Stimulated activated CD8-positive, alpha-beta memory T cell treated with anti-CD3 and anti-CD28 coated beads, Interleukin-7, amount 100 ng/mL, for 24 hours (primary cell): ENCODE results near the gene SEMG2.

ENCODE experiments used
- DNase-seq: peaks from one replicate; pipeline ENCODE4 v3.0.0-alpha.2; 2020; ENCODE audit warnings: low read depth

SEMG2 gene, protein sequence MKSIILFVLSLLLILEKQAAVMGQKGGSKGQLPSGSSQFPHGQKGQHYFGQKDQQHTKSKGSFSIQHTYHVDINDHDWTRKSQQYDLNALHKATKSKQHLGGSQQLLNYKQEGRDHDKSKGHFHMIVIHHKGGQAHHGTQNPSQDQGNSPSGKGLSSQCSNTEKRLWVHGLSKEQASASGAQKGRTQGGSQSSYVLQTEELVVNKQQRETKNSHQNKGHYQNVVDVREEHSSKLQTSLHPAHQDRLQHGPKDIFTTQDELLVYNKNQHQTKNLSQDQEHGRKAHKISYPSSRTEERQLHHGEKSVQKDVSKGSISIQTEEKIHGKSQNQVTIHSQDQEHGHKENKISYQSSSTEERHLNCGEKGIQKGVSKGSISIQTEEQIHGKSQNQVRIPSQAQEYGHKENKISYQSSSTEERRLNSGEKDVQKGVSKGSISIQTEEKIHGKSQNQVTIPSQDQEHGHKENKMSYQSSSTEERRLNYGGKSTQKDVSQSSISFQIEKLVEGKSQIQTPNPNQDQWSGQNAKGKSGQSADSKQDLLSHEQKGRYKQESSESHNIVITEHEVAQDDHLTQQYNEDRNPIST

GRCh38 chr20:45221076-45221475 lies at the start of gene SEMG2:
SEMG2 (plus strand) TSS chr20:45221373; CDS start chr20:45221390, 17 bp downstream.
- no peak for DNase-seq

DNA sequence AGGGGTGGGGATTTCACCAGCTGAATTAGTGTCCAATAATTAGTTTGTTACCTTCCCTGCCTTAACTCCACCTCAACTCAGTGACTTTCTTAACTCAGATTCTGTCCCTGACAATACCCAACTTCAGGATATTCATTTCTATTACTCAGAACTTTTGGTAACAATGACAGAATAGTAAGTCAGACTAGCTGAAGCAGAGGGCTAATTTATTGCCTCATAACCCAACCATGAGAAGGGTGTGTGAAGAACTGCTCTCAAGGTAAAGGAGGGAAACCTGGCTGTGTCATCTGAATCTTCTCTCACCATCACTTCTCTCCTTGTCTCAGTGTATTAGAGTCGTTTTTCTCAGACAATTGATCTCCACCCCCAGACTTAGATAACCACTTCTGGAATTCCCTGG lies 47.7 kb upstream of the SEMG2 start:
- no peak for DNase-seq

DNA sequence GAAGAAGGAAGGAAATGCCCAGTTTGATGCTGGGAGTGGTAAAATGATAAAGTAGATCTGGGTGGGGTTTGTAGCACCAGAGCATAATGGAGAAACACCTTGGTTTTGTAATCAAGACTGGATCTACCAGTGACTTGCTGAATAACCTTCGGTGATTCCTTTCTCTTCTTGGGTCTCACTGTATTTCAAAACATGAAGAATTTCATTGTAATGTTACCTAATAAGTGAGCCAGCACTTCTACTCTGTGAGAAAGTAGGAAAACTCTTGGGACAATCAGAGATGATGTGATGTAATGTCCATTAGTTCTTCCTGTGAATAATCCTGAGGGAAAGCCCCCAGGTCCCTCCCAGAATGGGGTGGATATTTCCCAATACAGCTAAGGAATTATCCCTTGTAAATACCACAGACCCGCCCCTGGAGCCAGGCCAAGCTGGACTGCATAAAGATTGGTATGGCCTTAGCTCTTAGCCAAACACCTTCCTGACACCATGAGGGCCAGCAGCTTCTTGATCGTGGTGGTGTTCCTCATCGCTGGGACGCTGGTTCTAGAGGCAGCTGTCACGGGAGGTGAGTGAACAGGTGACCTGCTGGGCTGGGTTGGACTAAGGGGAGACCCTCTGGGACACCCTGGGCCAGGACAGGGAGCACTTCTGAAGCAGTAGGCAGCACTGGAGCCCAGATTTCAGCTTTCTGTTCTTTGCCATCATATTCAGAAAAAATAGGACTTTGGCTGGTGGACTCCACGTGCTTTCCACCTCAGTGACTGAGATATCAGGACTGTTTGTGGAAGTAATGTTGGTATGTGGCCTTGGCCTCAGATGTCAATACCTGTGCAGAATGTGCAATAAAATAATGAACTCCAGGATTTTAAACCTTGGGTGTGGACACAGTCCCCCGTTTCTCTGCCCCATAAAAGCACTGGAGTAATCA lies 46.5 kb upstream of the SEMG2 start, which contains the start of gene PI3:
Gene PI3 (plus strand): TSS at position 469 of the 931 bp plus-strand sequence. CDS start 21 bp downstream, at position 490.
- no peak for DNase-seq

DNA sequence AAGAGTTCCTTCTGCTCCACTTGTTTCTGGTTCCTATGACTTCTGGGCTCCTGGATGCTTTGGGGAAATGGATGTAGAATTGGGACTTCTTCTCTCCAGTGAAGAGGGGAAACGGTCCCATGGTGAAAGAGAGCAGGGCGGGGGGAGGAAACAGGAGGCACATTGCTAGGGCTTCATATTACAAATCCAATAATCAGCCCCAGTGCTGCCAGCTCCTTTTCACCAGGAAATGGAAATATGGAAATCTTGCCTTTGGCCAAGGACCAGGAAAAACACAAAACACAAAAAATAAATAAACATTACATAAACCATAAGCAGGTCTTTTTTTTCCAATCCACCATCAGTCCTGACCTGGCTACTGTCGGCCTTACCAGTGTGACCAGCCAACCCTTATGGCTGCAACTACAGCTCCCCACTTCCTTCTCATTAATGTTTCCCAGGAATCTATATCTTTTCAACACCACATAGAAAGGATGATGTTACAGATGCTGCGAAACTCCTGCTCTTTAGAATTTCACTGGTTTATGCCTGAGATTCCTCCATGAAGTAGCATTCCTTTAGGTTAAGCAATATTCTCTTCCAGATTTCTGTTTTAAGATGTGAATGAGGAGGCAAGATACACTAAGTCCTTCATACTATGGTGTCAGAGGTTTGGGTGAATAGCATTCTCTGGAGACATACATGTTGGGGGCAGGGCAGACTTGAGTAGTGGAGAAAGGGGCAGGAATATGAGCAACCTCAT lies 44.5 kb upstream of the SEMG2 start:
- no peak for DNase-seq

DNA sequence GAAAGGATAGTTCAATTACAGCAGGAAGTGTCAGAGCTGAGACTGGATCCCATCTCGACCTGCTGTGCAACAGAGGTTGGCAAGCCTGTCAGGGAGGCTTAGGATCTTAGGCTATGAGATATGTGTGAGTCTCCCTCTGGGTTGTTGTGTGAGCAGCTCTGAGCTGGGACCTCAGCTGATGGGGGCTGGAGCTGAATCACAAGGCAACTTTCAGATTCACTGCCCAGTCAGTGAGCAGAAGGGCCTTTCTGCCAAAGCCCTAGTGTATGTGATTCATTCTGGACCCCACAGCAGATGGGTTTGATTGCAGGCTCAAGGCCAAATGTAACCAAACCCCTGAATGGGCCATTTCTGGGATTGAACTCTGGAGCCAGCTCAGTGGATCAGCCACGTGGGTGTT lies 42.0 kb upstream of the SEMG2 start:
- no peak for DNase-seq

DNA sequence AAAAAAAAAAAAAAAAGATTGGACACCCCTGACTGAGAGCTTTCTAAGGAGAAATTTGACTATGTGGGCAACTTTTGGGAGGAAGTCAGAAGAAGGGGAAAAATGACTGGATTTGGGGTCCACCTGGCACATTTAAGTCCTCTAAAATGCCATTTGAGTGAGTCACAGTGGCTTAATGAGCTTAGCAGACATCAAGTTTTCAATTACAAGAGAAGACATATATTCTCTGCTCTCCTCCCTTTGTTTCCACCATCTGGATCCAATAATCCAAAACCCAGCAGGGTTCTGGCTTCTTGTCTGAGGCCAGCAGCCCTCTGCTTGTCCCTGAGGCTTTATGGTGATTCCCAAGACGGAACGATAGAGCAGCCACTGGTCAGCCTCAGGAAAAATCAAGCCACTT lies 39.5 kb upstream of the SEMG2 start:
- DNase-seq: no peak

- DNase-seq: no peak
Observed at GRCh38 chr20:45183084-45183483, 38.1 kb upstream of the SEMG2 start.

DNA sequence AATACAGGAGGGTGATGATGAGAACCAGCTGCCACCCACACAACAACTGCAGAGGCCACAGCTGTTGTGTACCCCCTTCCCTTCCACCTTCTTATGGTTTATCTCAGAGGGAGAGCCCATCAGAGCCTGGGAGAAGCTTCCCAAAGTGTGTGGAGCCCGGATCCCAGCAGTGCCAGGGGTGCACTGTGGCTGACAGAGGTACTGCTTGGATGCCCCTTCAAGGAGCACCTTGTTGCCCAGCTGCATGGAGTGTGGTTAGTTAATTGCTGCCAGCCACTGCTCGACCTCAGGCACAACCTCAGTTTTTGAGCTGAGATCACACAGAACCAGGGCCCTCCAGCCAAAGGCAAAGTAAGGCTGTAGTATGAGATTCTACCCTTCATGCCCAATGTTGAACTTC lies 33.5 kb upstream of the SEMG2 start:
- no peak for DNase-seq

DNA sequence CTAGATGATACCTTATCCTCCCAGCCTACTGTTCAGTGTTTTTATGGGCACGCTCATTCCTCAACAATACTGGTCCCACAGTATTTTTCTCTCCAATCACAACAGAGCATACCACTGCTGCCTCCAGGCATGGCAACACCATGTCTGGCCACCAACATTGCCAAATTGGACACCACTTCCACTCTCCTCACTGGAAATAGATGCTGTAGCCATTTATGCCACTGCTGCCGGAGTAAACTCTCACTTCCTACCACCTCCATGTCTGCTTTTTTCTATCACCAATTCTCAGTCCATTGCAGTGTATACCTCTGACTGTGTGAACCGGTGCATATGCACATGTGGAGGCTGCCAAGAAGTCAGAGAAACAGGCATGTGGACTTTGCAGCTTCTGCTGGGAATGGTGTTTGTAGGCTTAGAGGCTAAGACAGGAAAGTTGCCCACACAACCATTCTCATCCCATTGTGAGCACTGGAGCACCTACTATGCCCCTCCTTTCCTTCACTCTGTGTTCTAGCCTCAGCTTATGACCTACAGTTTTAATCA lies 32.0 kb upstream of the SEMG2 start:
- DNase-seq: no peak

GRCh38 chr20:45189861-45190260 lies 31.3 kb upstream of the SEMG2 start:
- no peak for DNase-seq

DNA sequence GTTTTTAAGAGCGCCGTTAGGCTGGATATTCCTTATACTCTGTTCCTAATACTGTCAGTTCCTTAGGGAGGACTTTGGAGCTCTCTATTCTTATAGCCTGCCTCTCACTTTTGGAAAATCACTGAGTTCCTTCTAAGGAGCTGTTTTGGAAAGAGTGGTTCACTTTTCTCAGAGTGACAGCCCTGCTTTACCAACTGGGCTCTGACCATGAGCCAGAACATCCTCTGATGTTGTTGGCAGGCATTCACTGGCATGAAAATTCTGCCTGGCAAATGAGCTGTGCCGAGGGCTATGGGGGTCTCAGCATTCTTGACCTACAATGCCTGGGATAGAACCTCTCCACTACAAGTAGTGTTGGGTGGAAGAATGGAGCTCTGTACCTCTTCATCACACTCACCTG lies 29.2 kb upstream of the SEMG2 start:
- DNase-seq: no peak

DNA sequence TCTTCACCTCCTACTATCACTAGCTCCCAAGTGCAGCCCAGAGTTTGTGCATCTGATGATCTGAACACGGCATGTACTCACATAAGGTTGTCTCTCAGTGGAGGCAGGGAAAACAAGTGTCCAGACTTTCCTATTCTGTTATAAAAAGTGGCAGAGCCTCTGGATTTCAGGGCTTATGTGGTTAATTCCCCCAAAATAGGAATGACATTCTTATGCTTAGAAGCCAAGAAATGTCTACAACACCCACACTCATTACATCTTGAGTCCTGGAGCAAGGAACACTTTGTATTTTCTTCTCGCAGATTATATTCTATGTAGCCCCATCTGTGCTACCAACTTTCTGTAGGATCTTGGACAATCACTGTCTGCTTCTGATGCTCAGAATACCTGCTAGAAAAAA lies 27.8 kb upstream of the SEMG2 start:
- DNase-seq: no peak

- DNase-seq: no peak
Observed at GRCh38 chr20:45206725-45207124, 14.4 kb upstream of the SEMG2 start, which contains the start of gene SEMG1. SEMG1 (plus strand) TSS chr20:45207033; CDS start chr20:45207054, 21 bp downstream.

- DNase-seq: no peak
Observed at GRCh38 chr20:45209924-45210323, 11.2 kb upstream of the SEMG2 start.

GRCh38 chr20:45211569-45212474 lies 9.4 kb upstream of the SEMG2 start:
- DNase-seq: no peak

DNA sequence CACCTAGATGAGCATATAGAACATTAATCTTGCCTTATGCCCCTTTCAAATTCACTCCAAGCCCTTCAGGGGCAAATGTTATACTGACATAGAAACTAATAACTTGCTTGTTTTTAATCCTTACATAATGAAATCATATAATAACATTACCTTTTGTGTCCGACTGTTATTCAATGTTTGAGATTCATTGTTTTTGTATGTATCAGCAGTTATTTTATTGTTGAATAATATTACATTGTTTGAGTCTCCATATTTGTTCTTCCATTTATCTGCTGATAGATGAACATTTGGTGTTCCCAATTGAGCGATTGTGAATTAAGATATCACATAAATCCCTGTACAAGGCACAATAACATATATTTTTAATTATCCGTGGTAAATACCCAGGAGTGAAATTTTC lies 8.3 kb upstream of the SEMG2 start:
- DNase-seq: no peak

- DNase-seq: no peak
Observed at GRCh38 chr20:45218124-45218523, 3.0 kb upstream of the SEMG2 start.

DNA sequence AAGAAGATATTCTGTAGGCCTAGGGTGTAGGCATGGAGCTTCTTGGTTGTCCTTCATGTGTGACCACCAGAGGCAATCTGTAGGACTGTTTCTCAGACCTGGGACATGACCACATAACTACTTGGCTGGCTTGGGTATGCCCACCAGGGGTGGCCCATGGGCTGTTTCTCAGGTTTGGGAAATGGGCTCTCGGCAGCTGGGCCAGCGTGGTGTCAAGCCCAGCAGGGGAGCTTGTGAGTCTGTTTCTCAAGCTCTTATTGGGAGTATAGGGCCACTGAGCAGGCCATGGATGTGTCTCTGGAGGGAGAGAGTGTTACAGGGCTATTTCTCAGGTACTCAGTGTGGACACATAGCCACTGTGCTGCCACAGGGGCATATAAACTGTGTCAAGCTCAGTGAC lies 2.5 kb upstream of the SEMG2 start:
- DNase-seq: no peak

- no peak for DNase-seq
Observed at GRCh38 chr20:45223136-45223535, 2.0 kb downstream of the SEMG2 start.

DNA sequence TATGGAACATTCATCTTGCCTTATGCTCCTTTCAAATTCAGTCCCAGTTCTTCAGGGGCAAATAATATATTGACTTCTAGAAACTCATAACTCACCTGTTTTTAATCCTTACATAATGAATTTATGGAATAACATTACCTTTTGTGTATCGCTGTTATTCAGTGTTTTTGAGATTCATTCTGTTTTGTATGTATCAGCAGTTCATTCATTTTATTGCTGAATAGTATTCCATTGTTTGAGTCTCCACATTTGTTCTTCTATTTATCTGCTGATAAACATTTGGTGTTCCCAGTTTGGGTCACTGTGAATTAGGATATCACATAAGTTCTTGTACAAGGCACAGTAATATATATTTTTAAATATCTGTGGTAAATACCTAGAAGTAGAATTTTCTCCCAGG lies 5.1 kb downstream of the SEMG2 start:
- DNase-seq: no peak
